ENCODE measurements around the gene KCTD4. TPM values are rescaled to one million over a fixed set of nuclear protein-coding genes. Genes with fewer than 3 reads are reported as not detected.

Gene KCTD4
- total RNA-seq, 2 donors from 2014 or later: 0.23 TPM; not detected in 1

GRCh38 chr13:45184693-45185092, 16.2 kb downstream of the KCTD4 start:
- intact Hi-C loops (cut with DNase I): loop anchor here in 1 of 2 donors (5.0 kb wide), 1 partner anchor 1667 kb away; no protein-coding TSS in a partner anchor
- no peak for DNase-seq (ENCODE audit: low spot score)

DNA sequence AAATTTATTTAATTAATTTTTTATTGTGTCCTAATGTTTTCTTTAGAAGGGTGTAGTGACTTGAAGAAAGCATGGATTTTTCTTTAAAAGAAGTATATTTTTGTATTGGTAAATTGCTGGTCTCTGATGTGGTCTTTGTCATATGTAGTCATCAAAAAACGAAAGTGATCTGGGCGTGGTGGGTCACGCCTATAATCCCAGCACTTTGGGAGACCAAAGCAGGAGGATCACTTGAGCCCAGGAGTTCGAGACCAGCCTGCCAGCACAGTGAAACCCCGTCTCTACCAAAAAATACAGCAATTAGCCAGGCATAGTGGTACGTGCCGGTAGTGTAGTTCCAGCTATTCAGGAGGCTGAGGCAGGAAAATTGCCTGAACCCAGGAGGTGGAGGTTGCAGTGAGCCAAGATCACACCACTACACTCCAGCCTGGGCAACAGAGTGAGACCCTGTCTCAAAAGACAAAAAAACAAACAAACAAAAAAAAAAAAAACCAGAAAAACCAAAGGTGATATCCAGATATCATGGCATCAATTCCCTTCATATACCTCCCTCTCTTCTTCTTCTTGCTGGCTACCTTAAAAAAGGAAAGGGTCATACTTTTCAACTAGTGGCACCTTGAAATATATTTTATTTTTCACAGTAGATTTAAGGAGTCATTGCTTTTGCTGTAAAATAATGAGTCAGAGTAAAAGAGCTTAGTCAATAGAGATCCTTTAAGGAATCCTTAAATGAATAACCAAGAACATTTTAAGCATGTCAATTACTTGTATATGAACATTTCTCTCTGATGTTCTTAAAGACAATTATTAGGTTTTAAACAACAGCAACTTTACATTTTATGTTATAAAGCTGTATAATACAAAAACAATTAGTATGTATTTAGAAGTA, 19.9 kb downstream of the KCTD4 start:
- intact Hi-C loops (cut with DNase I): loop anchor here in 1 of 2 donors (5.0 kb wide), 1 partner anchor 1664 kb away; no protein-coding TSS in a partner anchor
- DNase-seq (ENCODE audit: low spot score): no peak

GRCh38 chr13:45180303-45180702, 20.5 kb downstream of the KCTD4 start:
- no peak for DNase-seq (ENCODE audit: low spot score)
- intact Hi-C loops (cut with DNase I): loop anchor here in 1 of 2 donors (5.0 kb wide), 1 partner anchor 1663 kb away; no protein-coding TSS in a partner anchor

DNA sequence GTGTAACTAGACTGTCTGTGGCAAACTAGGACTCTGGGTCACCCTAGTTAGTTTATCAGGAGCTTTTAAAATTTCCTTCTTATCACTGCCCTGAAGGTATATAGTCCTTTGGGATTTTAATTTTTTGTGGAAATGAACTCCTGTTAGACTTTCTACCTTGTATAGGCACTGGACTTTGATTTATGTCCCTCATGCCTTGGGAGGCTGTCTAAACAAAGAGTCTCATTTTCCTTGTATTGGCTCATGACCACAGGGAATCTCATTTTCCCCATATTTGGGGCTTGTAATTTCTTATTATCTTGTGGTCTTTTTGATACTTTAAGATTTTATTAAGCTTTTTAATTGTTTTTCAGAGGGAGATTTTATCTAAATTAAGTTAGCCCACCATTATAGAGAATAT, 21.4 kb downstream of the KCTD4 start:
- DNase-seq (ENCODE audit: low spot score): no peak
- intact Hi-C loops (cut with DNase I): no loop called here

GRCh38 chr13:45178349-45179162, 22.3 kb downstream of the KCTD4 start:
- no peak for DNase-seq (ENCODE audit: low spot score)
- intact Hi-C loops (cut with DNase I): no loop called here

DNA sequence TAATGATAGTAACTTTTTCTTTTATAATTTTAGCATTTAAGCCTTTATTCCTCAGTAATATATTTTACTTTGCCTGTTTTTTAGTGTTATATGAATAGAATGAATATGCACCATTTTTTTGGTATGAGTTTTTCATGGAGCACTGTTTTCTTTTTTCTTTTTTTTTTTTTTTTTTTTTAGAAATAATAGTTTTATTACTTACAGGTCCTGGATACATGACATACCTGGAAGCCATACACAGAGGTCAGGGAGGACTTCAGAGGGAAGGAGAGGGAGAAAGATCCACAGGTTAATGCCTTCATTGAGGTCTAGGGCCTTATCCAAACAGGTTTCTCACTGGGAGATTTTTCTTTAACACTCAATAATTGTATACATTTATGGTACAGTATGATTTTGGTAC, 26.4 kb downstream of the KCTD4 start:
- DNase-seq (ENCODE audit: low spot score): no peak
- intact Hi-C loops (cut with DNase I): no loop called here

DNA sequence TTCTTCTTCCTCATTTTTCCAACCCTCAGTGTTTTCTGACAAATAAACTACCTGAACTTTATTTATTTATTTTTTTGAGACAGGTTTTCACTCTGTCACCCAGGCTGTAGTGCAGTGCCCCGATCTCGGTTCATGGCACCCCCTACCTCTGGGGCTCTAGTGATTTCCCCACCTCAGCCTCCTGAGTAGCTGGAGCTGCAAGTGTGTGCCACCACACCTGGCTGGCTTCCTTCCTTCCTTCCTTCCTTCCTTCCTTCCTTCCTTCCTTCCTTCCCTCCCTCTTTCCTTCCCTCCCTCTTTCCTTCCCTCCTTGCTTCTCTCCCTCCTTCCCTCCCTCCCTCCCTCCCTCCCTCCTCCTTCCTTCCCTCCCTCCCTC, 32.3 kb downstream of the KCTD4 start:
- DNase-seq (ENCODE audit: low spot score): no peak
- intact Hi-C loops (cut with DNase I): no loop called here

DNA sequence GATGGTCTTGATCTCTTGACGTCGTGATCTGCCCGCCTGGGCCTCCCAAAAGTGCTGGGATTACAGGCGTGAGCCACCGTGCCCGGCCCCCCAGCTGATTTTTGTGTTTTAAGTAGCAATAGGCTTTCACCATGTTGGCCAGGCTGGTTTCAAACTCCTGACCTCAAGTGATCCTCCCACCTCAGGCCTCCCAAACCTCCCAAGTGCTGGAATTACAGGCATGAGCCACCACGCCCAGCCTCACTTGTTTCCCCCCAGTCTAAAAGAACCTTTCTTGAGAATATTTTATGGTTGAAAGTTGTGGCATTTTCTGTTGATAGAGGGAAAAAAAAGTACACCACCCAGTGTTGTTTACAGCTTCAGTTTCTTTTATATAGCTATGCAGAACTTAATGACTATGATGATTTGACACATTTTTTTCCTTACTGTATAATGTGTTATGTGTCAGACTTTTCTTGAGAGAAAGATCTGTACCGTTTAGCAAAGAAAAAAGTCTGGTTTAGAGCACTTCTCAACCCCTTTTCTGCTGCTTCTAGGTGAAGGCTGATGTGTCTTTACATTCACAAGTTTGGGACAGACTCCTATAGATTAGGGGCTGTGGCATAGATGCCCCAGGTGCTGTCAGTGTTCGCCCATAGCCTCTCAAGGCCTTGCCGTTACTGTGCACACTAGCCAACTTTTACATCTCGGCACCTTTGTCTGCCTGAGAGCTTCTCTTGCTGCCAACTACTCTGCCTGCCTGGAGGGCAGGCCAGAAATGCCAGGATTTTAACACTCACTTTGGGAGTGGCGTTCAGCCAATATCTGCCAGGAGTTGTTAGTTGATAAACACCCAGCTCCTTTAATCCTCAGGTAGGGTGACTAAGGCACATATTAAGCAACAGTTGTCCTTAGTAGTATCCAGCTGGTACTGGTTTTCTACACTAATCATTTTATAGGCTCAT, 33.0 kb downstream of the KCTD4 start:
- intact Hi-C loops (cut with DNase I): no loop called here
- no peak for DNase-seq (ENCODE audit: low spot score)

DNA sequence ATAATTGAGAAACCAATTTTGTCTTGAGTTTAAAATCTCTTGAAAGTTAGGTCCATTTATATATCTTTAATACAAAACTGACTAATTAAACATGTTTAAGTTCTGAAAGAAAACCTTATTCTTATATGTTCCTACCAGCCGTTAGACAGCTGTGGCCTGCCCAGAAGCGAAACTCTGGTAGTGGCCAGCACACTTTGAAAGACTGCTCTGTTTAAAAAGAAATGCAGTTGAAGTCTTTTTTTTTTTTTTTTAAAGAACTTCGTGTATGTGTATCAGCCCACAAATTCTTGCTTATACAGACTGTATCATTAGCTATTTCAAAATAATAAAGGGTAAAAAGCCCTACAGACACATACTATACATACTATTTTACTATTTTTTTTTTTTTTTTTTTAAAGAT, 34.0 kb downstream of the KCTD4 start:
- no peak for DNase-seq (ENCODE audit: low spot score)
- intact Hi-C loops (cut with DNase I): no loop called here

- no peak for DNase-seq (ENCODE audit: low spot score)
- intact Hi-C loops (cut with DNase I): no loop called here
Measured at GRCh38 chr13:45162821-45163220, 38.0 kb downstream of the KCTD4 start.

DNA sequence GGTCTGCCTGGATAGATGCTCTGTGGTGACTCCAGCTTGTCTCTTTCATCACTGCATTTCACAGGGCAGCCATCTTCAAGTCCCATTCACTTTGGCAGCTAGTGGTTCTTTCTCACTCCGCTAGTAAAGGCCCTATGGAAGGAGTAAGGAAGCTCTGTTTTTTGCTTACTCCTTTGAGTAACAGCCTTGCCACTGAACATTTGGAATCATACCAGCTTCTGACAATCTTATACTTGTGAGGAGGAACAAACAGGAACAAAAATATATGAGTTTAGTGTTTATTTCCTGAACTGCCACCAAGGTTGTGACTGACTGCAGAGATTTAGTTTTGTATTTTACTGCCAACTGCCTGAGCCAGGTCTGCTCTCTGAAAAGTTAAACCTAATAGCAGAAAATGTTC, 38.7 kb downstream of the KCTD4 start:
- intact Hi-C loops (cut with DNase I): no loop called here
- no peak for DNase-seq (ENCODE audit: low spot score)

DNA sequence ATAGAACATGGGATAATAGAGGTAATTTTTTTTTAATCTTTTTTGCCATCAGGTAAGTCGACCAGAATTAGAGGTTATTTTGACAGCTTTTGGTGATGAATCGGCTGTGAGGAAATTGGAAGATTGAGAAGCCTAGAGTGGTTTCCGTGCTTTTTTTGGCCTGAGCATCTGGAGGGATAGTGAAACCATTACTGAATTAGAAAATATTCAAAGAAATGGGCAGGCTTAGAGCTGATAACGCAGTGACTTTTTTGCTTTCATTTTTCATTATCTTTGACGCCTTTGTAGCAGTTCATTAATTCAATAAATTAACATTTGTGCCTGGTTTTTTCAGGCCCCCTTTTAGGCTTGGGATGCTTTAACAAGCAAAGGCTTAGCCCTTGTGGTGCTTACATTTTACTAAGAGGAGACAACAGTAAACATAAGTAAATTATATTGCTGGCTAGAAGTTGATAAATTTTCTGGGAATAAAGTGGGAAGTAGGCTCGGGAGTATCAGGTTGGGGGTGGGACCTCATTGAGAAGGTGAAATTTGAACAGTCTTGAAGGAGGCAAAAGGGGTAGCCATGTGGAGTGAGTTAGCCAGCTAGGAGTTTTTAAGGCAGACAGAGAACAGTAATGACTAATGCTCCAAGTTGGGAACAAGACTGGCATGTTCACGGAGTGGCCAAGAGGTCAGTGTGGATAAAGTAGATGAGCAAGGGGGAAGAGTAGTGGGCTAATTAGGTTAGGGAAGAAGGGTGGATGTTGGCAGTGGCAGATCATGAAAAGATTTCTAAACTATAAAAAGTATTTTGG, 44.1 kb downstream of the KCTD4 start:
- DNase-seq (ENCODE audit: low spot score): no peak
- intact Hi-C loops (cut with DNase I): no loop called here

DNA sequence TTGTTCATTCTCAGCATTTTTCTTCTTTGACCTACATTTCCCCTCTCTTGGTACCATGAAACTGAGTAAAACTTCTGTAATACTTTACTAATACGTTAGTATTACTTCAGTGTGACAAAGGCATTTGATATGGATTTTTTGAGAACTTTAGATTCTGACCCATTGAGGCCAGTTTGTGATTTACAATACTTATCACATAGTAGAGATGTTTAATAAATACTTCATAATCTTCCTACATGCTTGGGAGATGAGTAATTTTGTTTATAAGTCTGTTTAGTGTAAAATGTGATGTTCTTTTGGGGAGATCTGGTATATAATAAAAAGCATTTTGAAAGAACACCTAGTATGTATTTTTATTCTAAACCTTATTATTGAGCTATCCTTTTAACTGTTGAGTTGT, 50.9 kb downstream of the KCTD4 start:
- DNase-seq (ENCODE audit: low spot score): no peak
- intact Hi-C loops (cut with DNase I): no loop called here

DNA sequence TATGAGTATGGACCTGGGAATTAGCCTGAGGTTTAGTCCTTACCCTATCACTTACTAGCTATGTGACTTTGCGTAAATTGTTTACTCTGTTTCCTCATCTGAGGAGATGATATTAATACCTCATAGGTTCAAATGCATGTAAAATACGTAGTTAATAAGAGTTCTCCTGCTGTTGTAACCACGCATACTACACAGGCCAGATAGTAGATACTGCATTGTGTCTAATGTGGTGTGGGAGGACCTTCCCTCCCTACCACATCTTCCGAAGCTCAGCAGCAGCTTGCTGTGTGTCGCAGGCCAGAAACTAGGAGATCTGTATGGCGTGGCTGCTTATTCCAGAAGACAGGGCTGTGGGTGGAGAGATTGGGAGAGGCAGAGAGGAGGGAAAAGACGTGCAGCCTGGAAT, 57.5 kb downstream of the KCTD4 start:
- DNase-seq (ENCODE audit: low spot score): no peak
- intact Hi-C loops (cut with DNase I): no loop called here

Other genes starting within 250 kb of the KCTD4 start
- gene NUFIP1, start 211.6 kb downstream of the KCTD4 start, total RNA-seq: 1 to 10 TPM; 5.0 to 5.1 TPM
- 10 to 100 TPM; 22.2 to 23.1 TPM for gene GPALPP1, start 211.5 kb downstream of the KCTD4 start, total RNA-seq
- gene GTF2F2, start 80.5 kb downstream of the KCTD4 start, total RNA-seq: 10 to 100 TPM; 13.0 to 15.9 TPM
- gene TPT1, start 140.1 kb upstream of the KCTD4 start, total RNA-seq: 1,000 to 10,000 TPM; 3,403 to 4,073 TPM
- 10 to 100 TPM; 19.7 to 23.7 TPM for gene SLC25A30, start 217.3 kb upstream of the KCTD4 start, total RNA-seq

All from posterior vena cava (tissue), 2 donors.